WTC11 (cell line): ENCODE results near the gene FAM193B. TPM values are rescaled to one million over a fixed set of nuclear protein-coding genes. Genes with fewer than 3 reads are reported as not detected.

Source experiments
- ATAC-seq: fragments of 200-7000 bp; cut with Tn5 transposase; 2 replicates; pipeline ENCODE4 v1.10.0; 2021; ENCODE audit warnings: mild to moderate bottlenecking, moderate library complexity
- CTCF ChIA-PET: fragments of 300-600 bp; sonication (Branson Sonifier 250); formaldehyde crosslinking; loops from one replicate; lab custom pipeline; 2021; ENCODE audit warnings: antibody characterized with exemption; lab: Charles Lee
- POLR2A ChIA-PET: fragments of 350-600 bp; sonication (Branson Sonifier 250); formaldehyde crosslinking; loops from one replicate; lab custom pipeline; 2021; ENCODE audit warnings: antibody characterized with exemption; lab: Charles Lee
- DNase-seq: peaks from one replicate; pipeline ENCODE4 v3.0.0; 2021; ENCODE audit warnings: low spot score
- H3K27ac Mint-ChIP-seq: 2 replicates; pipeline ENCODE4 v1.8.0; 2021; ENCODE audit warnings: mixed read lengths
- H3K27me3 Mint-ChIP-seq: 2 replicates; pipeline ENCODE4 v1.8.0; 2021; ENCODE audit warnings: low read depth, mild to moderate bottlenecking, moderate library complexity, mixed read lengths
- H3K36me3 Mint-ChIP-seq: 2 replicates; pipeline ENCODE4 v1.8.0; 2021; ENCODE audit warnings: mixed read lengths
- H3K4me1 Mint-ChIP-seq: 2 replicates; pipeline ENCODE4 v1.8.0; 2022; ENCODE audit warnings: mixed read lengths
- H3K4me3 Mint-ChIP-seq: 2 replicates; pipeline ENCODE4 v1.8.0; 2021; ENCODE audit warnings: mild to moderate bottlenecking, moderate library complexity, mixed read lengths
- H3K9me3 Mint-ChIP-seq: 2 replicates; pipeline ENCODE4 v1.8.0; 2021; ENCODE audit warnings: mixed read lengths
- GABPB1 ChIP-seq: sonication (generic); formaldehyde crosslinking; IDR thresholded peaks from 2 replicates; pipeline ENCODE4 v1.8.1; 2023; ENCODE audit warnings: mild to moderate bottlenecking, missing genetic modification reagents
- MXD4 ChIP-seq: fragments of 250-450 bp; sonication (Bioruptor Pico); IDR thresholded peaks from 2 replicates; pipeline ENCODE4 v1.8.0; 2021; ENCODE audit warnings: mild to moderate bottlenecking, moderate library complexity, borderline replicate concordance
- NFATC4 ChIP-seq: fragments of 250-450 bp; sonication (Bioruptor Pico); IDR thresholded peaks from 2 replicates; pipeline ENCODE4 v1.9.0; 2021; ENCODE audit warnings: mild to moderate bottlenecking
- NR2C2 ChIP-seq: sonication (generic); formaldehyde crosslinking; IDR thresholded peaks from 2 replicates; pipeline ENCODE4 v1.8.0; 2022; ENCODE audit warnings: mild to moderate bottlenecking, missing genetic modification reagents
- PRRX2 ChIP-seq: fragments of 250-450 bp; sonication (Bioruptor Pico); IDR thresholded peaks from 2 replicates; pipeline ENCODE4 v1.8.0; 2021; ENCODE audit warnings: mild to moderate bottlenecking
- RELA ChIP-seq: sonication (generic); formaldehyde crosslinking; IDR thresholded peaks from 2 replicates; pipeline ENCODE4 v1.8.1; 2022; ENCODE audit warnings: missing genetic modification reagents, mild to moderate bottlenecking, borderline replicate concordance
- ZNF396 ChIP-seq: fragments of 250-450 bp; sonication (Bioruptor Pico); IDR thresholded peaks from 2 replicates; pipeline ENCODE4 v1.8.0; 2021; ENCODE audit warnings: mild to moderate bottlenecking, moderate library complexity, borderline replicate concordance
- ZNF416 ChIP-seq: fragments of 250-450 bp; sonication (Bioruptor Pico); IDR thresholded peaks from 2 replicates; pipeline ENCODE4 v1.9.0; 2021; ENCODE audit warnings: mild to moderate bottlenecking, inconsistent platforms
- total RNA-seq: library from RNA; stranded (reverse); gene quantifications from 3 replicates; pipeline ENCODE4 v1.2.3, GENCODE V29; 2021
- TF ChIP-seq, protein P1 (sequence below): fragments of 250-450 bp; sonication (Bioruptor Pico); IDR thresholded peaks from 2 replicates; pipeline ENCODE4 v2.1.2; 2022; ENCODE audit warnings: mild to moderate bottlenecking, moderate library complexity
- TF ChIP-seq, protein P2 (sequence below): sonication (generic); formaldehyde crosslinking; IDR thresholded peaks from 2 replicates; pipeline ENCODE4 v1.8.0; 2022; ENCODE audit warnings: mild to moderate bottlenecking, missing genetic modification reagents
- TF ChIP-seq, protein P3 (sequence below): fragments of 250-450 bp; sonication (Bioruptor Pico); IDR thresholded peaks from 2 replicates; pipeline ENCODE4 v1.8.0; 2021; ENCODE audit warnings: mild to moderate bottlenecking
- TF ChIP-seq, protein P4 (sequence below): sonication (generic); formaldehyde crosslinking; IDR thresholded peaks from 2 replicates; pipeline ENCODE4 v1.8.0; 2022; ENCODE audit warnings: mild to moderate bottlenecking, missing genetic modification reagents
- TF ChIP-seq, protein P5 (sequence below): sonication (generic); formaldehyde crosslinking; IDR thresholded peaks from 2 replicates; pipeline ENCODE4 v1.8.1; 2023; ENCODE audit warnings: mild to moderate bottlenecking, missing genetic modification reagents
- TF ChIP-seq, protein P6 (sequence below): fragments of 250-450 bp; sonication (Bioruptor Pico); conservative IDR thresholded peaks from 2 replicates; pipeline ENCODE4 v1.9.0; 2021; ENCODE audit warnings: mild to moderate bottlenecking
- TF ChIP-seq, protein P7 (sequence below): sonication (generic); formaldehyde crosslinking; IDR thresholded peaks from 2 replicates; pipeline ENCODE4 v1.8.1; 2023; ENCODE audit warnings: mild to moderate bottlenecking, missing genetic modification reagents
- TF ChIP-seq, protein P8 (sequence below): fragments of 250-450 bp; sonication (Bioruptor Pico); IDR thresholded peaks from 2 replicates; pipeline ENCODE4 v1.9.0; 2021; ENCODE audit warnings: moderate library complexity, mild to moderate bottlenecking, inconsistent platforms, borderline replicate concordance

The FAM193B gene
- total RNA-seq, 1 experiment from 2014 or later, result 101 TPM

DNA sequence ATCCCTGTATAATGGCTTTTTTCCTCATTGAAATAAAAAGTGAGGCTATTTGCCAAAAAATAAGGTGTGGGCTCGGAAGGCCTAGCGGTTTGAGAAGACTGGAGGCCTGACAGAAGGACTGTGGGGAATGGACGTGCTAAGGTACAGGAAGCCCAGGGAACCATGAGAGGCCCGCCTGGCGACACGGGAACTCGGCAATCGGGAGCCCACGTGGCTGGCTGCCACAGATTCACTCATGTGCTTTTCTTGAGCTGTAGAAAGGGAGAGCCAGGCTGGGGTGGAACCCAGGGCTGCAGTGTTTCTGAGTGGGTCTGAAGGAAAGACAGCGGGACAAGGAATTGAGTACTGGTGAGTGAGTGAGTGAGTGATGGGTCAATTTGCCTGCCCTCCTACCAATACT is 25.7 kb downstream of the FAM193B start (continued):
- TF ChIP-seq, protein P1, sequence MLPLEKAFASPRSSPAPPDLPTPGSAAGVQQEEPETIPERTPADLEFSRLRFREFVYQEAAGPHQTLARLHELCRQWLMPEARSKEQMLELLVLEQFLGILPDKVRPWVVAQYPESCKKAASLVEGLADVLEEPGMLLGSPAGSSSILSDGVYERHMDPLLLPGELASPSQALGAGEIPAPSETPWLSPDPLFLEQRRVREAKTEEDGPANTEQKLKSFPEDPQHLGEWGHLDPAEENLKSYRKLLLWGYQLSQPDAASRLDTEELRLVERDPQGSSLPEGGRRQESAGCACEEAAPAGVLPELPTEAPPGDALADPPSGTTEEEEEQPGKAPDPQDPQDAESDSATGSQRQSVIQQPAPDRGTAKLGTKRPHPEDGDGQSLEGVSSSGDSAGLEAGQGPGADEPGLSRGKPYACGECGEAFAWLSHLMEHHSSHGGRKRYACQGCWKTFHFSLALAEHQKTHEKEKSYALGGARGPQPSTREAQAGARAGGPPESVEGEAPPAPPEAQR (CRISPR knock-in tag), result no peak
- no peak for TF ChIP-seq ZNF416
- TF ChIP-seq, protein P2, sequence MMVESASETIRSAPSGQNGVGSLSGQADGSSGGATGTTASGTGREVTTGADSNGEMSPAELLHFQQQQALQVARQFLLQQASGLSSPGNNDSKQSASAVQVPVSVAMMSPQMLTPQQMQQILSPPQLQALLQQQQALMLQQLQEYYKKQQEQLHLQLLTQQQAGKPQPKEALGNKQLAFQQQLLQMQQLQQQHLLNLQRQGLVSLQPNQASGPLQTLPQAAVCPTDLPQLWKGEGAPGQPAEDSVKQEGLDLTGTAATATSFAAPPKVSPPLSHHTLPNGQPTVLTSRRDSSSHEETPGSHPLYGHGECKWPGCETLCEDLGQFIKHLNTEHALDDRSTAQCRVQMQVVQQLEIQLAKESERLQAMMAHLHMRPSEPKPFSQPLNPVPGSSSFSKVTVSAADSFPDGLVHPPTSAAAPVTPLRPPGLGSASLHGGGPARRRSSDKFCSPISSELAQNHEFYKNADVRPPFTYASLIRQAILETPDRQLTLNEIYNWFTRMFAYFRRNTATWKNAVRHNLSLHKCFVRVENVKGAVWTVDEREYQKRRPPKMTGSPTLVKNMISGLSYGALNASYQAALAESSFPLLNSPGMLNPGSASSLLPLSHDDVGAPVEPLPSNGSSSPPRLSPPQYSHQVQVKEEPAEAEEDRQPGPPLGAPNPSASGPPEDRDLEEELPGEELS, result no peak
- TF ChIP-seq, protein P3, sequence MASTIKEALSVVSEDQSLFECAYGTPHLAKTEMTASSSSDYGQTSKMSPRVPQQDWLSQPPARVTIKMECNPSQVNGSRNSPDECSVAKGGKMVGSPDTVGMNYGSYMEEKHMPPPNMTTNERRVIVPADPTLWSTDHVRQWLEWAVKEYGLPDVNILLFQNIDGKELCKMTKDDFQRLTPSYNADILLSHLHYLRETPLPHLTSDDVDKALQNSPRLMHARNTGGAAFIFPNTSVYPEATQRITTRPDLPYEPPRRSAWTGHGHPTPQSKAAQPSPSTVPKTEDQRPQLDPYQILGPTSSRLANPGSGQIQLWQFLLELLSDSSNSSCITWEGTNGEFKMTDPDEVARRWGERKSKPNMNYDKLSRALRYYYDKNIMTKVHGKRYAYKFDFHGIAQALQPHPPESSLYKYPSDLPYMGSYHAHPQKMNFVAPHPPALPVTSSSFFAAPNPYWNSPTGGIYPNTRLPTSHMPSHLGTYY, result no peak
- TF ChIP-seq GABPB1, result no peak
- TF ChIP-seq, protein P4, sequence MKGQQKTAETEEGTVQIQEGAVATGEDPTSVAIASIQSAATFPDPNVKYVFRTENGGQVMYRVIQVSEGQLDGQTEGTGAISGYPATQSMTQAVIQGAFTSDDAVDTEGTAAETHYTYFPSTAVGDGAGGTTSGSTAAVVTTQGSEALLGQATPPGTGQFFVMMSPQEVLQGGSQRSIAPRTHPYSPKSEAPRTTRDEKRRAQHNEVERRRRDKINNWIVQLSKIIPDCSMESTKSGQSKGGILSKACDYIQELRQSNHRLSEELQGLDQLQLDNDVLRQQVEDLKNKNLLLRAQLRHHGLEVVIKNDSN (CRISPR knock-in tag), result no peak
- TF ChIP-seq NFATC4 (CRISPR knock-in tag), result no peak
- TF ChIP-seq NR2C2 (CRISPR knock-in tag), result no peak
- TF ChIP-seq, protein P5, sequence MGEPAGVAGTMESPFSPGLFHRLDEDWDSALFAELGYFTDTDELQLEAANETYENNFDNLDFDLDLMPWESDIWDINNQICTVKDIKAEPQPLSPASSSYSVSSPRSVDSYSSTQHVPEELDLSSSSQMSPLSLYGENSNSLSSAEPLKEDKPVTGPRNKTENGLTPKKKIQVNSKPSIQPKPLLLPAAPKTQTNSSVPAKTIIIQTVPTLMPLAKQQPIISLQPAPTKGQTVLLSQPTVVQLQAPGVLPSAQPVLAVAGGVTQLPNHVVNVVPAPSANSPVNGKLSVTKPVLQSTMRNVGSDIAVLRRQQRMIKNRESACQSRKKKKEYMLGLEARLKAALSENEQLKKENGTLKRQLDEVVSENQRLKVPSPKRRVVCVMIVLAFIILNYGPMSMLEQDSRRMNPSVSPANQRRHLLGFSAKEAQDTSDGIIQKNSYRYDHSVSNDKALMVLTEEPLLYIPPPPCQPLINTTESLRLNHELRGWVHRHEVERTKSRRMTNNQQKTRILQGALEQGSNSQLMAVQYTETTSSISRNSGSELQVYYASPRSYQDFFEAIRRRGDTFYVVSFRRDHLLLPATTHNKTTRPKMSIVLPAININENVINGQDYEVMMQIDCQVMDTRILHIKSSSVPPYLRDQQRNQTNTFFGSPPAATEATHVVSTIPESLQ (CRISPR knock-in tag), result no peak
- no peak for TF ChIP-seq RELA (CRISPR knock-in tag)
- TF ChIP-seq, protein P6, sequence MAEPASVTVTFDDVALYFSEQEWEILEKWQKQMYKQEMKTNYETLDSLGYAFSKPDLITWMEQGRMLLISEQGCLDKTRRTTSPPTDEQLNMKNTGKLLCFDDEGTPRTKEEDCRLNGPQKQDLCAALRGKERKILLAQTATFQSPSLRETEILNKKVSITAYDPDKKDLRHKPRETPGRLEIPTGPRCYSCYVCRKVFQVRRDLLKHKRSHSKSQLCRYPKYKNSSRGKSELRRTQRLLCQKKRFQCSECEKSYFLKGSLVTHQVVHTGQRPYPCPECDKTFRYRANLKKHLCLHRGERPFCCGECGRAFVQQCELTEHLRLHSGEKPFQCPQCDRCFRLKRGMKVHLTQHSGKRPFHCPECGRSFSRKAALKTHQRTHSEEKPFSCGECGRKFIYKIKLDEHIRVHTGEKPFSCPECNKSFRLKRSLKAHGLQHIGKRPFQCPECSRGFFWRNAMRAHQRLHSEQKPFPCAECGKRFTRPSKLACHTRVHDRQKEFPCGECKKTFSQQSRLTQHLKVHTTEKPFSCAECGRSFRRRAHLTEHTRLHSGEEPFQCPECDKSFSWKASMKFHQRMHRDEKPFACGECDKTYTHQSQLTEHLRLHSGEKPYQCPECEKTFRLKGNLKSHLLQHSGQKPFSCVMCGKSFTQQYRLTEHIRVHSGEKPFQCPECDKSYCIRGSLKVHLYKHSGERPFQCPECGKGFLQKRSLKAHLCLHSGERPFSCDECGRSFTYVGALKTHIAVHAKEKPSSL (CRISPR knock-in tag), result no peak

DNA sequence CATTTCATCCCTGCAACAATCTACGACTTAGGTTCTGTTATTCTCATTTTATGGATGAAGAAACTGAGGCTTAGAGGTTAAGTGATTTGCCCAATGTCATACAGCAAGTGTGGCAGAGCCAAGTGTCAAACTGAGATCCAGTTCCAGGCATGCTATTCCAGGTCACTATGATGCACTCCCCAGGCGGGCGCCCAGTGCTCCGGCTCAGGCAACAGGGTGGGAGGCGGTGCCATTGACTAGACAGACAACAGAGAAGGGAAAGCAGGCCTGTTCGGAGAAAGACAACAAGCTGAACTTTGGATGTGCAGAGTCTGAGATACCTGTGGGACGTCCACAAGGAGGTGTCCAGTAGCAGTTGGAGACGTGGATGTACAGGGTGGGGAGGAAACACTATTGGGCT is 26.8 kb downstream of the FAM193B start:
- ATAC-seq, result no peak
- H3K4me3 Mint-ChIP-seq, result no peak overlapping the region
- no peak for DNase-seq
- ChIA-PET CTCF (interaction anchor here (1.6 kb wide), 1 partner anchor 27 kb away, joined by 4 read pairs; no protein-coding TSS in a partner anchor), POLR2A (interaction anchor here (1.2 kb wide), 1 partner anchor 30 kb away, joined by 3 read pairs; the partner anchor contains the start of gene PDLIM7)
- H3K36me3 Mint-ChIP-seq, result peaks cover 28% of the 10 kb centered on the region
- no peaks in the 10 kb centered on the region for H3K9me3 Mint-ChIP-seq
- H3K4me1 Mint-ChIP-seq, result no peaks in the 10 kb centered on the region
- TF ChIP-seq, protein P7, sequence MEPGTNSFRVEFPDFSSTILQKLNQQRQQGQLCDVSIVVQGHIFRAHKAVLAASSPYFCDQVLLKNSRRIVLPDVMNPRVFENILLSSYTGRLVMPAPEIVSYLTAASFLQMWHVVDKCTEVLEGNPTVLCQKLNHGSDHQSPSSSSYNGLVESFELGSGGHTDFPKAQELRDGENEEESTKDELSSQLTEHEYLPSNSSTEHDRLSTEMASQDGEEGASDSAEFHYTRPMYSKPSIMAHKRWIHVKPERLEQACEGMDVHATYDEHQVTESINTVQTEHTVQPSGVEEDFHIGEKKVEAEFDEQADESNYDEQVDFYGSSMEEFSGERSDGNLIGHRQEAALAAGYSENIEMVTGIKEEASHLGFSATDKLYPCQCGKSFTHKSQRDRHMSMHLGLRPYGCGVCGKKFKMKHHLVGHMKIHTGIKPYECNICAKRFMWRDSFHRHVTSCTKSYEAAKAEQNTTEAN (CRISPR knock-in tag), result no peak
- no peak for TF ChIP-seq NR2C2 (CRISPR knock-in tag)
- TF ChIP-seq, protein P8, sequence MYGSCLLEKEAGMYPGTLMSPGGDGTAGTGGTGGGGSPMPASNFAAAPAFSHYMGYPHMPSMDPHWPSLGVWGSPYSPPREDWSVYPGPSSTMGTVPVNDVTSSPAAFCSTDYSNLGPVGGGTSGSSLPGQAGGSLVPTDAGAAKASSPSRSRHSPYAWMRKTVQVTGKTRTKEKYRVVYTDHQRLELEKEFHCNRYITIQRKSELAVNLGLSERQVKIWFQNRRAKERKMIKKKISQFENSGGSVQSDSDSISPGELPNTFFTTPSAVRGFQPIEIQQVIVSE, result no peak
- TF ChIP-seq, protein P2, result no peak
- TF ChIP-seq, protein P3, result no peak
- no peak for TF ChIP-seq ZNF396
- no peak for TF ChIP-seq PRRX2
- no peak for TF ChIP-seq MXD4
- H3K27me3 Mint-ChIP-seq, result no peaks in the 10 kb centered on the region
- H3K27ac Mint-ChIP-seq, result no peak overlapping the region
